CD14-positive monocyte (primary cell): ENCODE data around the gene MGAM2. TPM values are rescaled to one million over a fixed set of nuclear protein-coding genes. Genes with fewer than 3 reads are reported as not detected.

Source experiments
- DNase-seq, 3 donors: peaks; one replicate each; pipeline ENCODE4 v3.0.0-alpha.2; 2011 to 2022
- H2AFZ ChIP-seq: 2 replicates; pipeline ENCODE4 v1.6.0; 2012; ENCODE audit warnings: mild to moderate bottlenecking, low read depth, low read length, inconsistent platforms; ENCODE audit not compliant: insufficient read depth, poor library complexity, severe bottlenecking
- H3K27ac ChIP-seq, 2 donors: 1 replicate in 1 of 2; 2 replicates in 1 of 2; pipeline ENCODE4 v1.5.1; 2012 to 2013; ENCODE audit warnings: low read length in 2 of 2, control low read depth in 1 of 2, inconsistent platforms in 1 of 2, low read depth in 1 of 2, mild to moderate bottlenecking in 1 of 2
- H3K27me3 ChIP-seq, 2 donors: one replicate each; pipeline versions ENCODE4 v1.6.0 to v1.6.1; 2011 to 2013; ENCODE audit warnings: low read length in 2 of 2; ENCODE audit not compliant: control insufficient read depth in 2 of 2, insufficient read depth in 2 of 2
- H3K36me3 ChIP-seq, 2 donors: replicated peaks in 1 of 2; 1 replicate in 1 of 2; 2 replicates in 1 of 2; pipeline versions ENCODE4 v1.5.1 to v1.6.1; 2012 to 2013; ENCODE audit warnings: low read length in 2 of 2, control low read depth in 1 of 2, inconsistent platforms in 1 of 2, mild to moderate bottlenecking in 1 of 2; ENCODE audit not compliant: insufficient read depth in 2 of 2, control insufficient read depth in 1 of 2
- H3K4me1 ChIP-seq, 2 donors: 1 replicate in 1 of 2; 2 replicates in 1 of 2; pipeline versions ENCODE4 v1.5.1 to v1.6.1; 2012 to 2013; ENCODE audit warnings: low read length in 2 of 2, control low read depth in 1 of 2, inconsistent platforms in 1 of 2, mild to moderate bottlenecking in 1 of 2, moderate library complexity in 1 of 2; ENCODE audit not compliant: insufficient read depth in 2 of 2, control insufficient read depth in 1 of 2
- H3K4me2 ChIP-seq: replicated peaks from 2 replicates; pipeline ENCODE3; 2012; ENCODE audit warnings: low read length, moderate library complexity, mild to moderate bottlenecking; ENCODE audit not compliant: poor library complexity, severe bottlenecking; ENCODE audit errors: extremely low read depth
- H3K4me3 ChIP-seq, 3 experiments: fragments of 200-600 bp in 1 of 3; sonication (generic) in 1 of 3; replicated peaks in 1 of 3; 1 replicate in 2 of 3; 2 replicates in 1 of 3; pipeline ENCODE4 v1.5.1; 2011 to 2013; ENCODE audit warnings: low read length in 3 of 3, mild to moderate bottlenecking in 3 of 3, control low read depth in 2 of 3, low read depth in 2 of 3, inconsistent platforms in 1 of 3, moderate library complexity in 1 of 3
- H3K79me2 ChIP-seq: 2 replicates; pipeline ENCODE4 v1.6.0; 2012; ENCODE audit warnings: mild to moderate bottlenecking, control low read depth, inconsistent platforms, low read length, moderate library complexity; ENCODE audit not compliant: insufficient read depth
- H3K9ac ChIP-seq: 2 replicates; pipeline ENCODE4 v1.6.0; 2017; ENCODE audit warnings: low read length, mild to moderate bottlenecking; ENCODE audit not compliant: insufficient read depth, poor library complexity, severe bottlenecking
- H3K9me3 ChIP-seq, 2 donors: replicated peaks in 1 of 2; 1 replicate in 1 of 2; 2 replicates in 1 of 2; pipeline versions ENCODE4 v1.5.1 to v1.6.1; 2012 to 2013; ENCODE audit warnings: low read length in 2 of 2, control low read depth in 1 of 2; ENCODE audit not compliant: control insufficient read depth in 1 of 2, insufficient read depth in 1 of 2
- H4K20me1 ChIP-seq: 2 replicates; pipeline ENCODE4 v1.6.0; 2012; ENCODE audit warnings: mild to moderate bottlenecking, low read length, control low read depth, moderate library complexity; ENCODE audit not compliant: insufficient read depth
- H3K27ac Mint-ChIP-seq, 7 donors: one replicate each; pipeline ENCODE4 v1.8.0; 2020; ENCODE audit warnings: mild to moderate bottlenecking in 7 of 7, mixed read lengths in 7 of 7, moderate library complexity in 6 of 7, inconsistent platforms in 2 of 7
- H3K27me3 Mint-ChIP-seq, 3 donors: one replicate each; pipeline ENCODE4 v1.8.0; 2021 to 2022; ENCODE audit warnings: low read depth in 3 of 3, mild to moderate bottlenecking in 3 of 3, mixed read lengths in 3 of 3, moderate library complexity in 3 of 3, inconsistent platforms in 1 of 3
- H3K36me3 Mint-ChIP-seq, 2 donors: one replicate each; pipeline ENCODE4 v1.8.0; 2020; ENCODE audit warnings: mixed read lengths in 2 of 2, inconsistent platforms in 1 of 2, mild to moderate bottlenecking in 1 of 2
- H3K4me1 Mint-ChIP-seq: one replicate; pipeline ENCODE4 v1.8.0; 2020; ENCODE audit warnings: mild to moderate bottlenecking, mixed read lengths
- H3K4me3 Mint-ChIP-seq, 2 donors: one replicate each; pipeline ENCODE4 v1.8.0; 2020; ENCODE audit warnings: mild to moderate bottlenecking in 2 of 2, mixed read lengths in 2 of 2, moderate library complexity in 1 of 2
- H3K9me3 Mint-ChIP-seq, 7 donors: one replicate each; pipeline ENCODE4 v1.8.0; 2020 to 2022; ENCODE audit warnings: mixed read lengths in 7 of 7, mild to moderate bottlenecking in 6 of 7, moderate library complexity in 6 of 7, inconsistent platforms in 2 of 7
- CTCF ChIP-seq: fragments of 200-600 bp; IDR thresholded peaks from one replicate; pipeline ENCODE4 v1.8.0; 2022; ENCODE audit warnings: antibody characterized with exemption, mild to moderate bottlenecking
- WGBS: methylation state at CpG from one replicate; pipeline ENCODE4 v1.1.5; 2013; ENCODE audit warnings: missing lambda C conversion rate; ENCODE audit not compliant: insufficient coverage; 5-methylcytosine and 5-hydroxymethylcytosine counted together
- intact Hi-C, 2 donors: fragments of 100-400 bp; cut with micrococcal nuclease; formaldehyde crosslinking; loops; one replicate each; pipeline versions ENCODE4 v1.15.0 to v1.15.1; 2023
- polyA plus RNA-seq, 3 donors: library from polyadenylated mRNA; depleted of rRNA in 1 of 3; unstranded in 2 of 3; stranded (reverse) in 1 of 3; fragments of 300-500 nt in 2 of 3; fragments of >200 nt in 1 of 3; fragmentation: Illumina TruSeq in 2 of 3; gene quantifications; 1 replicate in 2 of 3; 2 replicates in 1 of 3; pipeline ENCODE4 v1.2.3, GENCODE V29; 2012 to 2021

The MGAM2 gene
- polyA plus RNA-seq, 3 donors: 0.08 TPM; not detected in 2

DNA sequence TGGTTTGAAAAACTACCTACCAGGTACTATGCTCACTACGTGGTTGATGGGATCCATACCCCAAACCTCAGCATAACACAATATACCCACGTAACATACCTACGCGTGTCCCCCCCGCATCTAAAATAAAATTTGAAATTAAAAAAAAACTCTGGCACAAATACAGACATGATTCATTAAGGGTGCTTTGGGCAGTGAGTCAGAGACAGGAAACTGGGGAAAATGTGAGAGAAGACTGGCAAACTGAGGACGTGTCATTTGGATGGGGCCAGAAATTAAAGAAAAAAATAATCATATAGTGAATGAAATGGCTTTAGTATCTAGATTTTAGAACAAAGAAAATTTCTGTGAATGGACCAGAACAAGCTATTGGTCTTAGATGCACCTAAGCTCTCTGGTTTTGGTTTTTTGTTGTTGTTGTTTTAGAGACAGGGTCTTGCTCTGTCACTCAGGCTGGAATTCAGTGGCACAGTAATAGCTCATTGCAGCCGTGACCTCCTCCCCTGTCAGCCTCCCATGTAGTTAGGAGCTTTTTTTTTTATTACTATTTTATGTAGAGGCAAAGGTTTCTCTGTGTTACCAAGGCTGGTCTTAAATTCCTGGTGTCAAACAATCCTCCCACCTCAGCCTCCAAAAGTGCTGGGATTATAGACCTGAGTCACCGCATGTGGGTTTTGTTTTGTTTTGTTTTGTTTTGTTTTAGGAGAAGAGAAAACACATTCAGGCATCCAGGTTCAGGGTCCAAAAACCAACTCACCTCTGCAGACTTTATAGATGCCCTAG, 152.3 kb downstream of the MGAM2 start:
- H3K4me1 ChIP-seq: no peaks in the 10 kb centered on the region
- DNase-seq: no peak
- H3K36me3 ChIP-seq: no peaks in the 10 kb centered on the region
- H3K4me2 ChIP-seq: no peak overlapping the region
- WGBS: no CpG with 5 or more reads among the region's 8 CpGs
- no peaks in the 10 kb centered on the region for H4K20me1 ChIP-seq
- no peak overlapping the region for H2AFZ ChIP-seq
- Mint-ChIP-seq H3K4me3 (no peak overlapping the region), H3K27me3 (peaks cover 1 to 4% (median 2%) of the 10 kb centered on the region in 3 donors), H3K36me3 (no peaks in the 10 kb centered on the region), H3K27ac (no peak overlapping the region), H3K9me3 (peaks cover 0 to 10% (median 3%) of the 10 kb centered on the region in 7 donors), H3K4me1 (no peaks in the 10 kb centered on the region)
- H3K4me3 ChIP-seq: no peak overlapping the region
- H3K27ac ChIP-seq: no peak overlapping the region
- H3K27me3 ChIP-seq: no peaks in the 10 kb centered on the region
- intact Hi-C loops: no loop called here
- H3K79me2 ChIP-seq: no peaks in the 10 kb centered on the region
- TF ChIP-seq CTCF: no peak
- no peak overlapping the region for H3K9ac ChIP-seq
- H3K9me3 ChIP-seq: no peaks in the 10 kb centered on the region

Other genes starting within 250 kb of the MGAM2 start
- gene OR9A4, start 195.3 kb upstream of the MGAM2 start, polyA plus RNA-seq: under 1 TPM in 1 of 3 donors, not detected in 2; 0.28 TPM
- gene CLEC5A, start 164.7 kb upstream of the MGAM2 start, polyA plus RNA-seq: 10 to 100 TPM in 1 of 3 donors, 1 to 10 TPM in 2; 9.6 to 15.2 (median 10.0) TPM
- not detected for gene TAS2R38, start 137.9 kb upstream of the MGAM2 start, polyA plus RNA-seq
- gene MGAM, start 115.8 kb upstream of the MGAM2 start, polyA plus RNA-seq: 1 to 10 TPM; 1.2 to 2.7 (median 1.3) TPM
- gene PRSS58, start 146.3 kb downstream of the MGAM2 start, polyA plus RNA-seq: not detected